ENCODE data around the gene TKTL1.
"Not testable (repeated sequence)": the region's sequence is repeated elsewhere in the genome, so short reads cannot be mapped to it uniquely, and the experiment has no call there.

- TF ChIP-seq CTCF, POLR2A (IDR thresholded peaks at IDR 0.05): not testable (repeated sequence)
These were observed 26.4 kb upstream of the TKTL1 start for GRCh38 chrX:154269245-154269644.

Measured in body of pancreas (tissue), 4 donors.